ENCODE results near the gene PTK7. TPM values are rescaled to one million over a fixed set of nuclear protein-coding genes. Genes with fewer than 3 reads are reported as not detected.

The PTK7 gene
- total and polyA plus RNA-seq, 8 donors: 4.0 to 64.9 (median 27.4) TPM

DNA sequence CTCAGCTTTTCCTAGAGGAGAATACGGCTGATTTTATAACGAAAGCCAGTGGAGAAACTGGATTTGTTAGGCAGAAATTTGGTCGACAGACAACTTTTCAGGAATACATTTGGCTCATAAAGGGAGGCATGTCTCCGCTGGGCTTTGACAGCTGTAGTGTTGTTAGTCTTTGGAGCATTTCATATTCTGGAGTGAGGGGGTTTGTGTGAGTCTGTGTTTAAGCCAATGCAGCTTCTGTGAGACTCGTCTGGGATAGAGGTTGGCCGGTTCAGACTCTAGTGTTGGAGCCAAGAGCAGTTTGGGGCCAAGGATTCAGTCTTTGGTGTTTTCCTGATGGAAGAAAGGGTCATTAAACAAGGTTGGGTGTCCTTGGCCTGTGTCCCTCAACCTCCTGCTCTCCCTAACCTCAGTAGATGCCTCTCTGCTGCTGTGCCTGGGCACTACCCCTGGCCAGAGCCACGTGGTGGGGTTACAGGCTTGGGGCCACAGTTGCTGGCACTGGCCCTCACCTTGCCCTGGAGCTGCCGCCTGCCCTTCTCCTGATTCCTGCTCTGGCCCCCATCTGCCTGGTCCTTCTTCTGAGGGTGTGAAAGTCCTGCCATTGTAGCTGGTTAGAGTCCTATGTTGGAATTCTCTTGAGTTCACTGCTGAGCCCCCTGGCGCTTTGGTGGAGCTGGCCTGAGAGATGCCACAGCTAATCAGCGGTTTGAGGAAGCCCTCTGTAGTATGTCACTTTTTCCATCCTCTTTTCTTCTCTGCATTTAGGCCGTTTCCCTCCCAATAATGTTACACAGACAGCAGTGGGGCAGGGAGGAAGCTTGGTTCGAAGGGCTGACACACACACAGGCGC, 6.9 kb downstream of the PTK7 start:
- Histone ChIP-seq H3K4me1 (peaks cover 0 to 9% (median 1%) of the 10 kb centered on the region in 4 donors), H3K27me3 (peaks cover 0 to 2% (median 0%) of the 10 kb centered on the region in 3 donors), H3K9me3 (no peaks in the 10 kb centered on the region), H3K27ac (no peak overlapping the region), H3K36me3 (no peaks in the 10 kb centered on the region), H3K4me3 (no peak overlapping the region)
- intact Hi-C loops (cut with DNase I; ENCODE audit: low total_unique reads): no loop called here
- TF ChIP-seq EP300 (IDR thresholded peaks at IDR 0.05) (no peak), POLR2AphosphoS5 (IDR thresholded peaks at IDR 0.05) (no peak), POLR2A (IDR thresholded peaks at IDR 0.05) (no peak)
- TF ChIP-seq, protein P1, sequence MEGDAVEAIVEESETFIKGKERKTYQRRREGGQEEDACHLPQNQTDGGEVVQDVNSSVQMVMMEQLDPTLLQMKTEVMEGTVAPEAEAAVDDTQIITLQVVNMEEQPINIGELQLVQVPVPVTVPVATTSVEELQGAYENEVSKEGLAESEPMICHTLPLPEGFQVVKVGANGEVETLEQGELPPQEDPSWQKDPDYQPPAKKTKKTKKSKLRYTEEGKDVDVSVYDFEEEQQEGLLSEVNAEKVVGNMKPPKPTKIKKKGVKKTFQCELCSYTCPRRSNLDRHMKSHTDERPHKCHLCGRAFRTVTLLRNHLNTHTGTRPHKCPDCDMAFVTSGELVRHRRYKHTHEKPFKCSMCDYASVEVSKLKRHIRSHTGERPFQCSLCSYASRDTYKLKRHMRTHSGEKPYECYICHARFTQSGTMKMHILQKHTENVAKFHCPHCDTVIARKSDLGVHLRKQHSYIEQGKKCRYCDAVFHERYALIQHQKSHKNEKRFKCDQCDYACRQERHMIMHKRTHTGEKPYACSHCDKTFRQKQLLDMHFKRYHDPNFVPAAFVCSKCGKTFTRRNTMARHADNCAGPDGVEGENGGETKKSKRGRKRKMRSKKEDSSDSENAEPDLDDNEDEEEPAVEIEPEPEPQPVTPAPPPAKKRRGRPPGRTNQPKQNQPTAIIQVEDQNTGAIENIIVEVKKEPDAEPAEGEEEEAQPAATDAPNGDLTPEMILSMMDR (IDR thresholded peaks at IDR 0.05): no peak
- DNase-seq: peak in 1 of 2 donors; percentile 64
- WGBS, 5 donors: 64 to 78% (median 69%) methylated on average over 12 to 13 of the region's 13 CpGs

DNA sequence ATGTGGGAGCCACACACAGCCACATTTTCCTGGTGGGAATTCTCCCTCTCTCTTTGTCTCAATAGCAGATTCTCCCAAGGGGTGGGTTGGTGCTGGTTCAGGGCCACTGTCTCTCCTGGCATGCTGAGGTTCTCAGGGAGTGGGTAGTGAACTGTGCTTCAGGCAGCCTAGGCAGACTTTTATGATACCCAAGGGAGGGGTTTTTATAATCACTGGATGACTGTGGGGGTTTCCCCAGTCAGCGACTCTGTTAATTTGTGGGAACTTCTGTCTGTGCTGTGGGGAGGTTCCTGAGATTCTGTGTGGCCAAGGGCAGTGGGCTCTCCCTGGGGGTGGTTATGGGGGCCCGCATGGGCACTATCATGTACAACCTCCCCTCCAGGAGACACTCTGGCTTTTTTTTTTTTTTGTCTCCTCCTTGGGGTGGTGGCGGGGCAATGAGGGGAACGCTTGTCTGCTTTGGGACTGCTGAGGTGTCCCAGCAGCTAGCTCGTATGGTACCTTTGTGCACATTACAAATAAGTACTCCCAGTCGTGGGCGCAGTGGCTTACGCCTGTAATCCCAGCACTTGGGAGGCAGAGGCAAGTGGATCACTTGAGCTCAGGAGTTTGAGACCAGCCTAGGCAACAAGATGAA, 10.0 kb downstream of the PTK7 start:
- DNase-seq: no peak
- Histone ChIP-seq H3K36me3 (no peaks in the 10 kb centered on the region), H3K27ac (no peak overlapping the region), H3K4me1 (peaks cover 0 to 24% (median 15%) of the 10 kb centered on the region in 4 donors), H3K9me3 (no peaks in the 10 kb centered on the region), H3K27me3 (no peaks in the 10 kb centered on the region), H3K4me3 (no peak overlapping the region)
- no peak for TF ChIP-seq EP300 (IDR thresholded peaks at IDR 0.05)
- TF ChIP-seq, protein P1 (IDR thresholded peaks at IDR 0.05): no peak
- TF ChIP-seq POLR2AphosphoS5 (IDR thresholded peaks at IDR 0.05): no peak
- no peak for TF ChIP-seq POLR2A (IDR thresholded peaks at IDR 0.05)
- 79 to 90% (median 87%) methylated on average over 8 of the region's 8 CpGs for WGBS, 5 donors
- intact Hi-C loops (cut with DNase I; ENCODE audit: low total_unique reads): no loop called here

DNA sequence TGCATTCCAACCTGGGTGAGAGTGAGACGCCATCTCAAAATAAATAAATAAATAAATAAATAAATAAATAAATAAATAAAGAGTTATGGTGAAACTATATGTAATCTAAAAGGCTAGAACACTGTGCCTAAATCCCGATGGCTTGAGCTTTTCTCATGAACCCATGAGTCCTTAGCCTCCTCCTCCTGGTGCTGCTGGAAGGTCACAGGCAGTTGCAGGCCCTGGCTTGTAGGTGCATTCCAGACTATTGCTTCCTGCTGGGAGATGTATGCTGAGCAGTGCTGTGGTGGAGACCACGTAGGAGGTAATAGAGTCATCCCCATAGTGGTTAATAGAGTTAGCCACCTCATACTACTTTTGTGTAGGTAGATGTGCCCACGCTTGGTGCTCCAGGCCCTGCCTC, 12.5 kb downstream of the PTK7 start:
- intact Hi-C loops (cut with DNase I; ENCODE audit: low total_unique reads): no loop called here
- Histone ChIP-seq H3K36me3 (no peaks in the 10 kb centered on the region), H3K4me1 (peaks cover 4 to 23% (median 18%) of the 10 kb centered on the region in 4 donors), H3K9me3 (no peaks in the 10 kb centered on the region), H3K27me3 (no peaks in the 10 kb centered on the region), H3K27ac (peak overlapping the region in 1 of 5 donors; percentile 78), H3K4me3 (no peak overlapping the region)
- DNase-seq: no peak
- 79 to 88% (median 82%) methylated on average over 4 of the region's 4 CpGs for WGBS, 5 donors
- TF ChIP-seq, protein P1 (IDR thresholded peaks at IDR 0.05): no peak
- TF ChIP-seq POLR2A (IDR thresholded peaks at IDR 0.05) (no peak), POLR2AphosphoS5 (IDR thresholded peaks at IDR 0.05) (no peak), EP300 (IDR thresholded peaks at IDR 0.05) (no peak)

DNA sequence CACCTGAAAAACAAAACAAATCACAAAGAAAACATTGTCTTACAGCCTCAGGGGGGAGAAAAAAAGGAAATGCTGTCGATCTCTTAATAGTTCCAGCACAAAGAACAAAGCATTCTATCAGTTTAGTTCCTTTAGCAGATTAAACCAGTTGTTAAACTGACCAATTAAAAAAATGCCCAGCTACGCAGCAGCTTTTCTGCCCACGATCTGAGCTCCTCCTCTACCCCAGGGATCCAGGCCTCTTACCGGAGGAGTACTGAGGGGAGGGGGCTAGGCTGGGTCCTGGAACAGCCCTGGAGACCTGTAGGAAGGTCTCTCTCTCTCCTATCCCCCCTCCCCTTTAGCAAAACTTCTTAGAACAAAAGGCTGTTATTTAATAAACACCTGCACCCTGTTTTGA, 13.4 kb downstream of the PTK7 start:
- peak in 1 of 2 donors; percentile 34 for DNase-seq
- peaks cover 4 to 32% (median 22%) of the 10 kb centered on the region in 4 donors for H3K4me1 ChIP-seq
- peak overlapping the region; percentile 43 to 78 (median 57) for H3K27ac ChIP-seq
- H3K27me3 ChIP-seq: no peaks in the 10 kb centered on the region
- WGBS, 5 donors: 20 to 37% (median 31%) methylated on average over 4 of the region's 4 CpGs
- no peak for TF ChIP-seq EP300 (IDR thresholded peaks at IDR 0.05)
- no peak for TF ChIP-seq POLR2A (IDR thresholded peaks at IDR 0.05)
- TF ChIP-seq POLR2AphosphoS5 (IDR thresholded peaks at IDR 0.05): no peak
- TF ChIP-seq, protein P1 (IDR thresholded peaks at IDR 0.05): no peak
- no peaks in the 10 kb centered on the region for H3K9me3 ChIP-seq
- H3K4me3 ChIP-seq: no peak overlapping the region
- H3K36me3 ChIP-seq: no peaks in the 10 kb centered on the region
- intact Hi-C loops (cut with DNase I; ENCODE audit: low total_unique reads): no loop called here
